ENCODE data around the gene FBLN7.
A peak's percentile ranks its signal among the peaks of the same experiment; 100 is the strongest.

The FBLN7 gene

GRCh38 chr2:112184121-112184520, 45.9 kb downstream of the FBLN7 start:
- H3K9ac ChIP-seq (ENCODE audit: low read length) = no peak overlapping the region
- H3K27me3 ChIP-seq (ENCODE audit: control insufficient read depth, insufficient read depth, low read length) = no peaks in the 10 kb centered on the region
- no peak overlapping the region for H3K4me3 ChIP-seq (ENCODE audit: low read length)
- no peaks in the 10 kb centered on the region for H3K36me3 ChIP-seq (ENCODE audit: control insufficient read depth, insufficient read depth, low read length)
- H3K27ac ChIP-seq (ENCODE audit: low read depth, low read length) = no peak overlapping the region
- H3K4me1 ChIP-seq (ENCODE audit: control insufficient read depth, insufficient read depth, low read length) = no peaks in the 10 kb centered on the region

GRCh38 chr2:112185131-112185530, 46.9 kb downstream of the FBLN7 start:
- no peak overlapping the region for H3K27ac ChIP-seq (ENCODE audit: low read depth, low read length)
- no peaks in the 10 kb centered on the region for H3K4me1 ChIP-seq (ENCODE audit: control insufficient read depth, insufficient read depth, low read length)
- no peak overlapping the region for H3K9ac ChIP-seq (ENCODE audit: low read length)
- no peaks in the 10 kb centered on the region for H3K36me3 ChIP-seq (ENCODE audit: control insufficient read depth, insufficient read depth, low read length)
- no peaks in the 10 kb centered on the region for H3K27me3 ChIP-seq (ENCODE audit: control insufficient read depth, insufficient read depth, low read length)
- H3K4me3 ChIP-seq (ENCODE audit: low read length) = no peak overlapping the region

GRCh38 chr2:112187046-112187715, 49.0 kb downstream of the FBLN7 start:
- Histone ChIP-seq H3K36me3 (ENCODE audit: control insufficient read depth, insufficient read depth, low read length) (no peaks in the 10 kb centered on the region), H3K4me3 (ENCODE audit: low read length) (no peak overlapping the region), H3K9ac (ENCODE audit: low read length) (peak overlapping the region; percentile 10), H3K4me1 (ENCODE audit: control insufficient read depth, insufficient read depth, low read length) (no peaks in the 10 kb centered on the region), H3K27me3 (ENCODE audit: control insufficient read depth, insufficient read depth, low read length) (no peaks in the 10 kb centered on the region), H3K27ac (ENCODE audit: low read depth, low read length) (no peak overlapping the region)

- H3K27ac ChIP-seq (ENCODE audit: low read depth, low read length) = no peak overlapping the region
- H3K4me1 ChIP-seq (ENCODE audit: control insufficient read depth, insufficient read depth, low read length) = no peaks in the 10 kb centered on the region
- peak overlapping the region; percentile 10 for H3K9ac ChIP-seq (ENCODE audit: low read length)
- no peaks in the 10 kb centered on the region for H3K27me3 ChIP-seq (ENCODE audit: control insufficient read depth, insufficient read depth, low read length)
- H3K4me3 ChIP-seq (ENCODE audit: low read length) = no peak overlapping the region
- no peaks in the 10 kb centered on the region for H3K36me3 ChIP-seq (ENCODE audit: control insufficient read depth, insufficient read depth, low read length)
These were observed 49.8 kb downstream of the FBLN7 start for GRCh38 chr2:112187805-112188596.

DNA sequence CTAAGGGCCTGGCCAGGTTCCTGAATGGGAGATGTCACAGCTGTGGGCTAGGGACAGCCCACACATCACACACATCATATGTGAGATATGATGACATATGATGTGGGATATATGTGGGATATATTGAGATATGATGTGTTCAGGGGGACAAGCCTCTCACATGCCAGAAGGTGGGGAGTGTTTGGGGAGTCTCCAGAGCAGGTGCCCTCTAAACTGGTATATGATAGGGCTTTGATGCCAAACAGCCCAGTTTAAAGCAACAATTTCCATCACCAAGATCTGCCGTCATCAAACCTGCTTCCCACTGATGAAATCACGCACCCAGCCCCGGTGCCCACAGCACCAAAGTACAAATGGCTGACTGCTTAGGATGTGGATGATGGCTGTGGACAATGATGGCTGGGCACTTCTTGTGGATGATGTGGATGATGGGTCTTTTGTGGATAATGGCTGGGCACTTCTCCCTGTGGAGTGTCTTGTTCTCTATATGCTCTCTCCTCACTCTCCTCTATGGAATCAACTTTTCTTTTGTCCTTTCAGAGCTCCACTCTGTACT, 50.9 kb downstream of the FBLN7 start:
- no peak overlapping the region for H3K27ac ChIP-seq (ENCODE audit: low read depth, low read length)
- H3K4me3 ChIP-seq (ENCODE audit: low read length) = no peak overlapping the region
- H3K9ac ChIP-seq (ENCODE audit: low read length) = no peak overlapping the region
- H3K27me3 ChIP-seq (ENCODE audit: control insufficient read depth, insufficient read depth, low read length) = no peaks in the 10 kb centered on the region
- no peaks in the 10 kb centered on the region for H3K36me3 ChIP-seq (ENCODE audit: control insufficient read depth, insufficient read depth, low read length)
- no peaks in the 10 kb centered on the region for H3K4me1 ChIP-seq (ENCODE audit: control insufficient read depth, insufficient read depth, low read length)

GRCh38 chr2:112194028-112194427, 55.8 kb downstream of the FBLN7 start:
- Histone ChIP-seq H3K9ac (ENCODE audit: low read length) (no peak overlapping the region), H3K27ac (ENCODE audit: low read depth, low read length) (no peak overlapping the region), H3K4me1 (ENCODE audit: control insufficient read depth, insufficient read depth, low read length) (no peaks in the 10 kb centered on the region), H3K36me3 (ENCODE audit: control insufficient read depth, insufficient read depth, low read length) (no peaks in the 10 kb centered on the region), H3K4me3 (ENCODE audit: low read length) (no peak overlapping the region), H3K27me3 (ENCODE audit: control insufficient read depth, insufficient read depth, low read length) (no peaks in the 10 kb centered on the region)

DNA sequence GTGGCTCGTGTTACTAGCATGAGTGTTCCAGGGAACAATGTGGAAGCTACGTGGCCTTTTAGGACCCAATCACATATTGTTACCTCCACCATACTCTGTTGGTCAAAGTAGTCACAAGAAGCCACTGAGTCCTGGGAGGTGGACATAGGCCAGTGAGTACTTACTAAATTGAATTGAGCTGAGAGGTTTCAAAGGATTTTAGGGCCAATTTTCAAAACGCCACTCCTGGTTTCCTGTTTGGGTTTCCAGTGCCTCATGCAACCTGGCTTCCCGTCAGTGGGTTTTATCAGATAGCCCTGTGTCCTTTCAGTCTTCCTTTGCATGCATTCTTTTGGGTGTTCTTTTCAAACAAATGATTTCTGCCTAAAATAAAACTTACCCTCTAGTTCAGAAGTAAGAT, 56.3 kb downstream of the FBLN7 start:
- Histone ChIP-seq H3K36me3 (ENCODE audit: control insufficient read depth, insufficient read depth, low read length) (no peaks in the 10 kb centered on the region), H3K4me1 (ENCODE audit: control insufficient read depth, insufficient read depth, low read length) (no peaks in the 10 kb centered on the region)

DNA sequence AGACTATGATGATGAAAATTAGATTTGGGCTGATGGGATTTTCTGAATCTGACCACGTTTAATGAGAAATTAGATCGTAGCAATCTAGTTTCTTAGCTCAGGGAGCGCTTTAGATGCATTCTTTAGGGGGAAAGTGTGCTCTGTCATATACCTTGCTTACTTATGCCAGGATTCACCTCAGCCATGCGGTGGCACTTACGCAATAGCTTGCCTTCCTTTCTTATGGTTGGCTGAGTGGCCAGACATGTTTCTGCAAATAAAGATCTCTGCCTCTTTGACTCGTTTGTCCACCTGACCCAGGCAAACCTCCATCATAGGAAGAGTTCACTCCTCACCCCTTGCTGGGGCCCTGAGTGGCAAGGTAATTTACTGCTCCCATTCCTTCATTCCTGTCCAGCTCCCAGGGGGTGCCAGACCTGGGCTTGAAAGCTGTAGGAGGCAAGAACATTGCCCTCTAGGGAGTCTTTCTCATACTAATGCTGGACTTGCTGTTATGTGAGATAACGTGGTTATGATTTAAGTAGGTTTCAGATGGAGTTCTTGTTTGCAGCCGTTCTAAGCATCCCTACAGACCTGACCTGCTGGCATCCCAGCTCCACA, 57.1 kb downstream of the FBLN7 start:
- no peaks in the 10 kb centered on the region for H3K27me3 ChIP-seq (ENCODE audit: control insufficient read depth, insufficient read depth, low read length)
- no peaks in the 10 kb centered on the region for H3K36me3 ChIP-seq (ENCODE audit: control insufficient read depth, insufficient read depth, low read length)
- H3K4me3 ChIP-seq (ENCODE audit: low read length) = no peak overlapping the region
- H3K4me1 ChIP-seq (ENCODE audit: control insufficient read depth, insufficient read depth, low read length) = no peaks in the 10 kb centered on the region
- H3K27ac ChIP-seq (ENCODE audit: low read depth, low read length) = no peak overlapping the region
- no peak overlapping the region for H3K9ac ChIP-seq (ENCODE audit: low read length)

More for the DNA sequence above, 56.3 kb downstream of the FBLN7 start:
- Histone ChIP-seq H3K27me3 (ENCODE audit: control insufficient read depth, insufficient read depth, low read length) (no peaks in the 10 kb centered on the region), H3K4me3 (ENCODE audit: low read length) (no peak overlapping the region), H3K27ac (ENCODE audit: low read depth, low read length) (no peak overlapping the region), H3K9ac (ENCODE audit: low read length) (no peak overlapping the region)

GRCh38 chr2:112195950-112196349, 57.8 kb downstream of the FBLN7 start:
- Histone ChIP-seq H3K36me3 (ENCODE audit: control insufficient read depth, insufficient read depth, low read length) (no peaks in the 10 kb centered on the region), H3K27ac (ENCODE audit: low read depth, low read length) (no peak overlapping the region), H3K27me3 (ENCODE audit: control insufficient read depth, insufficient read depth, low read length) (no peaks in the 10 kb centered on the region), H3K4me3 (ENCODE audit: low read length) (no peak overlapping the region), H3K9ac (ENCODE audit: low read length) (no peak overlapping the region), H3K4me1 (ENCODE audit: control insufficient read depth, insufficient read depth, low read length) (no peaks in the 10 kb centered on the region)

DNA sequence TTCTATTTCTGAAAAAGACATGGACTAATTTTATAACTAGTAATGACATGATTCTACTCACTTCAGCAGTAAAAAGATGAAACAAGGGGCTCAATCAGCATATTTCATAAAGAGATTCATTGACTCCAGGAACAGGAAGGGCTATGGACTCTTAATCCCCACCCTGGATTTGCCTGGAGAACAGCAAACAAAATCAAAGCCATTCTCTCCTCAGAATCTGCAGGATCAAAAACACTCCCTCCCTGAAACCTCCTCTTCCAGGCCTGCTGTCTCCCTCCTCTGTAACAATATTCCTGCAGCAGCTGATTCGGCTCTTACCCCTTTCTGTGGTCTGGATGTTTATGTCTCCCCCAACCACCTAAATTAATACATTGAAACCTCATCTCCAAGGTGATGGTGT, 59.7 kb downstream of the FBLN7 start:
- H3K36me3 ChIP-seq (ENCODE audit: control insufficient read depth, insufficient read depth, low read length) = no peaks in the 10 kb centered on the region
- H3K27me3 ChIP-seq (ENCODE audit: control insufficient read depth, insufficient read depth, low read length) = no peaks in the 10 kb centered on the region
- no peaks in the 10 kb centered on the region for H3K4me1 ChIP-seq (ENCODE audit: control insufficient read depth, insufficient read depth, low read length)
- no peak overlapping the region for H3K27ac ChIP-seq (ENCODE audit: low read depth, low read length)
- no peak overlapping the region for H3K9ac ChIP-seq (ENCODE audit: low read length)
- H3K4me3 ChIP-seq (ENCODE audit: low read length) = no peak overlapping the region

- H3K9ac ChIP-seq (ENCODE audit: low read length) = no peak overlapping the region
- H3K4me1 ChIP-seq (ENCODE audit: control insufficient read depth, insufficient read depth, low read length) = no peaks in the 10 kb centered on the region
- no peak overlapping the region for H3K4me3 ChIP-seq (ENCODE audit: low read length)
- H3K27me3 ChIP-seq (ENCODE audit: control insufficient read depth, insufficient read depth, low read length) = no peaks in the 10 kb centered on the region
- no peaks in the 10 kb centered on the region for H3K36me3 ChIP-seq (ENCODE audit: control insufficient read depth, insufficient read depth, low read length)
- H3K27ac ChIP-seq (ENCODE audit: low read depth, low read length) = no peak overlapping the region
These were observed 60.6 kb downstream of the FBLN7 start for GRCh38 chr2:112198780-112199179.

DNA sequence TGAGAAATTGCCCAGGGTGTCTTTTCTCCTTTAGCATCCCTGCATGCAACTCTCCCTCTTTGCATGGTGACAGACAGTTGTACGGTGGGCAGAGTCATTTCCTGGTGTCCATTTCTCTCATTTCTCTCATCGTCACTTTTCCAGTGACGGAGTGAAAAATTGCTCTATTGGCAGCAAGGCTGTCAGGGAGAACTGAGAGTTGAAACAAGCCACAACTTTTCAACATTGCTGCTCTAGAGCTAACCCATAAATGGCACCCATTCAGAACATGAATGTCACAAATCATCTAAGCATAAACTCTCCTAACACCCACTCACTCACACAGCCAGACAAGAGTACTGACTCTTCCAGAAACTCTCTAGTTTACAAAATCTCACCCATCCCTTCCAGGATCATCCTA, 61.0 kb downstream of the FBLN7 start:
- no peaks in the 10 kb centered on the region for H3K27me3 ChIP-seq (ENCODE audit: control insufficient read depth, insufficient read depth, low read length)
- H3K4me1 ChIP-seq (ENCODE audit: control insufficient read depth, insufficient read depth, low read length) = no peaks in the 10 kb centered on the region
- H3K4me3 ChIP-seq (ENCODE audit: low read length) = no peak overlapping the region
- H3K27ac ChIP-seq (ENCODE audit: low read depth, low read length) = no peak overlapping the region
- H3K9ac ChIP-seq (ENCODE audit: low read length) = no peak overlapping the region
- H3K36me3 ChIP-seq (ENCODE audit: control insufficient read depth, insufficient read depth, low read length) = no peaks in the 10 kb centered on the region

Measured in rectal smooth muscle tissue (tissue), 1 donor.